Small intestine (tissue), 7 donors: ENCODE measurements around the gene SLC22A31. TPM values are rescaled to one million over a fixed set of nuclear protein-coding genes. Genes with fewer than 3 reads are reported as not detected.

Experiments
- DNase-seq, 2 donors: peaks; one replicate each; pipeline versions ENCODE4 v3.0.0 to v3.0.0-alpha.2; 2013
- FAIRE-seq: peaks from 2 replicates; lab custom pipeline; 2012; peaks lifted over from hg19 to GRCh38; lab: Jason Lieb, UNC
- H3K27ac ChIP-seq, 3 donors: one replicate each; pipeline ENCODE4 v1.5.1; 2013; ENCODE audit warnings: low read length in 2 of 3, mild to moderate bottlenecking in 2 of 3, control low read depth in 1 of 3, inconsistent platforms in 1 of 3, low read depth in 1 of 3, moderate library complexity in 1 of 3
- H3K27me3 ChIP-seq, 3 donors: one replicate each; pipeline ENCODE4 v1.6.1; 2013; ENCODE audit warnings: low read length in 3 of 3, inconsistent platforms in 1 of 3; ENCODE audit not compliant: control insufficient read depth in 3 of 3, insufficient read depth in 3 of 3
- H3K36me3 ChIP-seq, 3 donors: one replicate each; pipeline ENCODE4 v1.6.1; 2013; ENCODE audit warnings: low read length in 3 of 3, inconsistent platforms in 1 of 3, low read depth in 1 of 3, mild to moderate bottlenecking in 1 of 3, moderate library complexity in 1 of 3; ENCODE audit not compliant: control insufficient read depth in 3 of 3, insufficient read depth in 2 of 3
- H3K4me1 ChIP-seq, 3 donors: one replicate each; pipeline ENCODE4 v1.6.1; 2013; ENCODE audit warnings: low read length in 2 of 3, inconsistent platforms in 1 of 3, low read depth in 1 of 3, mild to moderate bottlenecking in 1 of 3, moderate library complexity in 1 of 3; ENCODE audit not compliant: control insufficient read depth in 3 of 3, insufficient read depth in 2 of 3
- H3K4me3 ChIP-seq, 3 donors: one replicate each; pipeline ENCODE4 v1.5.1; 2013; ENCODE audit warnings: low read length in 3 of 3, control low read depth in 1 of 3, inconsistent platforms in 1 of 3, low read depth in 1 of 3, mild to moderate bottlenecking in 1 of 3, moderate library complexity in 1 of 3
- H3K9me3 ChIP-seq, 2 donors: one replicate each; pipeline ENCODE4 v1.6.1; 2013; ENCODE audit warnings: low read depth in 1 of 2, low read length in 1 of 2; ENCODE audit not compliant: control insufficient read depth in 2 of 2, insufficient read depth in 1 of 2
- WGBS, 3 donors: extraction: QIAGEN DNeasy Blood & Tissue Kit; methylation state at CpG; one replicate each; pipeline ENCODE4 v1.1.7; 2013; 5-methylcytosine and 5-hydroxymethylcytosine counted together
- polyA plus RNA-seq, 4 donors: library from polyadenylated mRNA; stranded (reverse) in 3 of 4; unstranded in 1 of 4; fragments of 200-250 nt in 3 of 4; fragments of 120-200 nt in 1 of 4; gene quantifications; one replicate each; pipeline versions ENCODE4 v1.2.1 to v1.2.3, GENCODE V29; 2013
- donor health status: healthy with polysubstance abuse.
- donor health status: control.
- donor health status: control.
- donor health status: Bipolar disorder and iron deficiency.
- donor health status: healthy.

SLC22A31 gene
- polyA plus RNA-seq, 4 donors = 0.67 to 4.7 (median 1.8) TPM

- H3K36me3 ChIP-seq = no peaks in the 10 kb centered on the region
- DNase-seq (no peak), FAIRE-seq (no peak)
- no peaks in the 10 kb centered on the region for H3K9me3 ChIP-seq
- H3K4me3 ChIP-seq = no peak overlapping the region
- no peaks in the 10 kb centered on the region for H3K4me1 ChIP-seq
- WGBS, 3 donors = 69 to 72% (median 71%) methylated on average over 11 of the region's 11 CpGs
- H3K27ac ChIP-seq = no peak overlapping the region
- H3K27me3 ChIP-seq = peaks cover 0 to 5% (median 0%) of the 10 kb centered on the region in 3 donors
These were observed 10.0 kb upstream of the SLC22A31 start for GRCh38 chr16:89210165-89210903.

GRCh38 chr16:89209522-89210044, 9.2 kb upstream of the SLC22A31 start:
- no peak overlapping the region for H3K4me3 ChIP-seq
- no peak overlapping the region for H3K27ac ChIP-seq
- FAIRE-seq (no peak), DNase-seq (no peak)
- no peaks in the 10 kb centered on the region for H3K36me3 ChIP-seq
- H3K9me3 ChIP-seq = no peaks in the 10 kb centered on the region
- no peaks in the 10 kb centered on the region for H3K4me1 ChIP-seq
- WGBS, 3 donors = 73 to 78% (median 74%) methylated on average over 15 of the region's 15 CpGs
- H3K27me3 ChIP-seq = peaks cover 0 to 5% (median 0%) of the 10 kb centered on the region in 3 donors

DNA sequence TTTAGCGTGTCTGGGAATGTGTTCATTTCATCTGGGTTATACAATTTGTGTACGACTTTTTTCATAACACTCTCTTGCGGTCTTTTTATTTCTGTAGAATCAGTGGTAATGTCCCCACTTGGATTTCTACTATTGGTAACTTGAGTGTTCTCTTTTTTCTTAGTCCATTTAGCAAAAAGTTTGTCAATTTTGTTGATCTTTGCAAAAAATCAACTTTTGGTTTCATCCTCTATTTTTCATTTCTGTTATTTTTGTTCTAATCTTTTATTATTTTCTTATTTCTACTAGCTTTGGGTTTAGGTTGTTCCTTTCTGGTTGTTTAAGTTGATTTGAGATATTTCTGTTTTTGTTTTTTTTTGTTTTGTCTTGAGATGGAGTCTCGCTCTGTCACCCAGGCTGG, 7.7 kb upstream of the SLC22A31 start:
- WGBS, 3 donors = 93 to 96% (median 94%) methylated on average over 4 of the region's 4 CpGs
- Histone ChIP-seq H3K4me1 (no peaks in the 10 kb centered on the region), H3K36me3 (no peaks in the 10 kb centered on the region), H3K27ac (no peak overlapping the region), H3K27me3 (peaks cover 0 to 5% (median 2%) of the 10 kb centered on the region in 3 donors), H3K4me3 (no peak overlapping the region), H3K9me3 (peaks cover 0 to 2% of the 10 kb centered on the region in 2 donors)
- FAIRE-seq (no peak), DNase-seq (no peak)

- Histone ChIP-seq H3K4me1 (peaks cover 4 to 13% (median 7%) of the 10 kb centered on the region in 3 donors), H3K27me3 (peaks cover 11 to 37% (median 22%) of the 10 kb centered on the region in 3 donors), H3K27ac (no peak overlapping the region), H3K9me3 (peaks cover 0 to 9% of the 10 kb centered on the region in 2 donors), H3K4me3 (peak overlapping the region in 1 of 3 donors; percentile 24), H3K36me3 (no peaks in the 10 kb centered on the region)
- FAIRE-seq (no peak), DNase-seq (no peak)
- 49 to 51% (median 51%) methylated on average over 49 of the region's 49 CpGs for WGBS, 3 donors
These were observed 2.3 kb upstream of the SLC22A31 start for GRCh38 chr16:89202422-89203215.

- H3K4me1 ChIP-seq = peaks cover 4 to 13% (median 7%) of the 10 kb centered on the region in 3 donors
- 2 to 4% (median 2%) methylated on average over 57 to 111 of the region's 111 CpGs for WGBS, 3 donors
- DNase-seq (peak; percentile 87 to 89), FAIRE-seq (no peak)
- H3K9me3 ChIP-seq = peaks cover 0 to 9% of the 10 kb centered on the region in 2 donors
- peak overlapping the region in 2 of 3 donors; percentile 24 to 48 for H3K4me3 ChIP-seq
- H3K36me3 ChIP-seq = no peaks in the 10 kb centered on the region
- peaks cover 11 to 37% (median 26%) of the 10 kb centered on the region in 3 donors for H3K27me3 ChIP-seq
- H3K27ac ChIP-seq = no peak overlapping the region
These were observed 1.4 kb upstream of the SLC22A31 start for GRCh38 chr16:89201439-89202377.

GRCh38 chr16:89200850-89201411, 594 bp upstream of the SLC22A31 start:
- Histone ChIP-seq H3K4me1 (peaks cover 4 to 13% (median 7%) of the 10 kb centered on the region in 3 donors), H3K27ac (no peak overlapping the region), H3K4me3 (peak overlapping the region in 2 of 3 donors; percentile 13 to 36), H3K36me3 (no peaks in the 10 kb centered on the region), H3K9me3 (peaks cover 0 to 9% of the 10 kb centered on the region in 2 donors), H3K27me3 (peaks cover 11 to 37% (median 26%) of the 10 kb centered on the region in 3 donors)
- no peak for DNase-seq
- 3% methylated on average over 30 to 58 of the region's 58 CpGs for WGBS, 3 donors
- FAIRE-seq = no peak

DNA sequence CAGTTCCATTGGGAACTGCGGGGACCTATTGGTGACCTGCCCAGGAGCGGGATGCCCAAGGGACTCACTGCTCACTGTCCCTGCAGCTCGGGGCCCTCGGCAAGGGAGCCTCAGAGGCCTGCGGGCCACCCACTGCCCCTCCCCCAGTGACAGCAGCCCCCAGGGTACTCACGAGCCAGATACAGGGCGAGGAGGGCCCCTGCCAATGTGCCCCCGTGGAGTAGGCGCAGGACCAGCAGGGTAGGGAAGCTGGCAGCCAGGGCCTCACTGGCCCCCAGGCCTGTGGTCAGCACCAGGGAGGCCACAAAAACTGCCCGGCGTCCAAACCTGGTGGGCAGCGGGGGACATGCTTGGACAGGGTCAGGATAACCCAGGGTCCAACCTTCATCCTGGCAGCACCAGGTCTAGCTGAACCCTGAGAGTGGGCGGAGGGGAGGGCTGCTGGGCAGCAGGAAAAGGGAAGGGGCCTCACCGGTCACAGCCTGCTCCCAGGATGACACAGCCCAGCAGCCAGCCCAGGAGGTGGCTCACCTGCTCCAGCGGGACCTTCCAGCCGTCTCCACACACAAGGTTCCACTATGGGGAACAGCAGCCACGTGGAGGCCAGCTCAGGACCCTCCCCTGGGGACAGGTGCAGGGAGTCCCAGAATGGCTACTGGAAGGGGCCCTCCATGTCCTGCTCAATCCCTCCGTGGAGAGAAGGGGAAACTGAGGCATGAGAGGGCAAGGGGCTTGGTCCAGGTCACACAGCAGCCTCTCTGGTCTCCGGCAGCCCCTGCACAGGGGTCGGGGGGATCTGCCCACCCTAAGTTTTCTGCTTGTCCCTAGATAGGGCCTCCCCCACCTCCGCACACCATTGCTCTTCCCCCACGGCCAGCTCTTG, 855 bp downstream of the SLC22A31 start:
- Histone ChIP-seq H3K36me3 (no peaks in the 10 kb centered on the region), H3K9me3 (peaks cover 0 to 9% of the 10 kb centered on the region in 2 donors), H3K4me1 (peaks cover 4 to 13% (median 7%) of the 10 kb centered on the region in 3 donors), H3K27ac (no peak overlapping the region), H3K27me3 (peaks cover 11 to 37% (median 26%) of the 10 kb centered on the region in 3 donors), H3K4me3 (no peak overlapping the region)
- FAIRE-seq (no peak), DNase-seq (no peak)
- WGBS, 3 donors = 59 to 78% (median 71%) methylated on average over 20 to 22 of the region's 22 CpGs
